Kidney (tissue), 14 donors: ENCODE measurements around the gene PALLD. TPM values are rescaled to one million over a fixed set of nuclear protein-coding genes. Genes with fewer than 3 reads are reported as not detected.

Experiments
- DNase-seq, 5 donors: peaks; one replicate each; pipeline ENCODE4 v3.0.0-alpha.2; 2013 to 2020
- FAIRE-seq: peaks from 2 replicates; lab custom pipeline; 2012; peaks lifted over from hg19 to GRCh38; lab: Jason Lieb, UNC
- H3K27ac ChIP-seq, 2 donors: one replicate each; pipeline ENCODE4 v1.7.0; 2013; ENCODE audit warnings: low read depth in 2 of 2, low read length in 2 of 2, inconsistent platforms in 1 of 2
- H3K27me3 ChIP-seq: one replicate; pipeline ENCODE4 v1.7.1; 2013; ENCODE audit warnings: low read length, inconsistent platforms; ENCODE audit not compliant: control insufficient read depth, insufficient read depth
- H3K36me3 ChIP-seq, 3 donors: one replicate each; pipeline versions ENCODE4 v1.7.0 to v1.7.1; 2013; ENCODE audit warnings: low read length in 3 of 3, control low read depth in 1 of 3, inconsistent platforms in 1 of 3; ENCODE audit not compliant: insufficient read depth in 3 of 3, control insufficient read depth in 2 of 3
- H3K4me1 ChIP-seq, 3 donors: one replicate each; pipeline versions ENCODE4 v1.7.0 to v1.7.1; 2013; ENCODE audit warnings: low read length in 3 of 3, inconsistent platforms in 1 of 3, low read depth in 1 of 3; ENCODE audit not compliant: control insufficient read depth in 2 of 3, insufficient read depth in 2 of 3
- H3K4me3 ChIP-seq, 3 donors: one replicate each; pipeline versions ENCODE4 v1.7.0 to v1.8.1; 2013; ENCODE audit warnings: low read length in 3 of 3, control low read depth in 1 of 3, inconsistent platforms in 1 of 3
- H3K9ac ChIP-seq, 3 donors: one replicate each; pipeline versions ENCODE4 v1.7.0 to v1.7.1; 2013; ENCODE audit warnings: low read length in 3 of 3, control low read depth in 1 of 3, inconsistent platforms in 1 of 3
- H3K9me3 ChIP-seq, 3 donors: one replicate each; pipeline versions ENCODE4 v1.7.0 to v1.7.1; 2013; ENCODE audit warnings: low read length in 3 of 3, control low read depth in 1 of 3, inconsistent platforms in 1 of 3; ENCODE audit not compliant: control insufficient read depth in 2 of 3, insufficient read depth in 1 of 3
- CTCF ChIP-seq: IDR thresholded peaks from 3 replicates; pipeline ENCODE4 v1.5.1; 2012; ENCODE audit warnings: mild to moderate bottlenecking, moderate library complexity, borderline replicate concordance; ENCODE audit not compliant: insufficient read depth; ENCODE audit errors: extremely low read depth
- intact Hi-C: fragments of 100-400 bp; cut with DNase I; formaldehyde crosslinking; loops from one replicate; pipeline ENCODE4 v1.11.1; 2022
- polyA plus RNA-seq: library from polyadenylated mRNA; stranded (reverse); fragments of 350-450 nt; fragmentation: Illumina TruSeq; extraction: RNeasy Lipid Tissue Mini Kit (QIAGEN cat#74804); gene quantifications from one replicate; pipeline ENCODE4 v1.2.3, GENCODE V29; 2014; ENCODE audit warnings: low read depth, low replicate concordance; ENCODE audit not compliant: insufficient read depth
- total RNA-seq: library from RNA; stranded (reverse); fragmentation: NEBNext Ultra II Directional; extraction: Animal tissue kit (Norgen Biotek cat#: 25700); gene quantifications from one replicate; pipeline ENCODE4 v1.2.1, GENCODE V29; 2021
- donor health status: control.
- donor health status: control.
- donor health status: control.
- donor health status: control.
- donor health status: control.
- donor health status: DM: yes; HTN: yes; CAD: no.
- donor health status: Normal renal cell carcinoma (clear cell type).

Gene PALLD
- total and polyA plus RNA-seq, 2 donors from 2014 or later, result 43.4 to 120 TPM

- Histone ChIP-seq H3K27ac (no peak overlapping the region), H3K27me3 (no peaks in the 10 kb centered on the region), H3K36me3 (no peaks in the 10 kb centered on the region), H3K9ac (no peak overlapping the region), H3K4me3 (no peak overlapping the region), H3K9me3 (no peaks in the 10 kb centered on the region), H3K4me1 (peaks cover 4 to 5% (median 5%) of the 10 kb centered on the region in 3 donors)
- no peak for FAIRE-seq
- TF ChIP-seq CTCF, result no peak
- intact Hi-C loops, result no loop called here
- no peak for DNase-seq
These were observed 346.8 kb downstream of the PALLD start for GRCh38 chr4:168843635-168844034.

- no peaks in the 10 kb centered on the region for H3K36me3 ChIP-seq
- DNase-seq (no peak), FAIRE-seq (no peak)
- peaks cover 4 to 5% (median 5%) of the 10 kb centered on the region in 3 donors for H3K4me1 ChIP-seq
- TF ChIP-seq CTCF, result no peak
- no peak overlapping the region for H3K4me3 ChIP-seq
- intact Hi-C loops, result no loop called here
- H3K27ac ChIP-seq, result peak overlapping the region in 1 of 2 donors; percentile 35
- H3K27me3 ChIP-seq, result no peaks in the 10 kb centered on the region
- H3K9ac ChIP-seq, result no peak overlapping the region
- no peaks in the 10 kb centered on the region for H3K9me3 ChIP-seq
These were observed 347.6 kb downstream of the PALLD start for GRCh38 chr4:168844353-168845049.

- intact Hi-C loops, result no loop called here
These were observed 349.0 kb downstream of the PALLD start for GRCh38 chr4:168845897-168846296.

More at GRCh38 chr4:168845897-168846296, 349.0 kb downstream of the PALLD start:
- TF ChIP-seq CTCF, result no peak
- FAIRE-seq, result no peak
- no peaks in the 10 kb centered on the region for H3K9me3 ChIP-seq
- H3K36me3 ChIP-seq, result no peaks in the 10 kb centered on the region
- no peak overlapping the region for H3K27ac ChIP-seq
- H3K27me3 ChIP-seq, result no peaks in the 10 kb centered on the region
- no peak overlapping the region for H3K4me3 ChIP-seq
- DNase-seq, result no peak
- H3K4me1 ChIP-seq, result peaks cover 5 to 8% (median 5%) of the 10 kb centered on the region in 3 donors
- no peak overlapping the region for H3K9ac ChIP-seq
